SK-N-SH (cell line): ENCODE results near the gene C7orf33. TPM values are rescaled to one million over a fixed set of nuclear protein-coding genes. Genes with fewer than 3 reads are reported as not detected.

ENCODE experiments used
- CTCF ChIA-PET: fragments of 300-600, 350-600 bp; formaldehyde crosslinking; extraction: SDS; loops from one replicate; lab custom pipeline; 2021; lab: Yijun Ruan, JAX
- POLR2A ChIA-PET: fragments of 350-600 bp; sonication (Branson Sonifier 250); formaldehyde crosslinking; extraction: SDS; loops from one replicate; lab custom pipeline; 2020; ENCODE audit warnings: antibody characterized with exemption, inconsistent platforms; lab: Yijun Ruan, JAX
- DNase-seq: peaks from one replicate; pipeline ENCODE4 v3.0.0; 2012
- H2AFZ ChIP-seq: fragments of 200-600 bp; sonication (generic); 2 replicates; pipeline ENCODE4 v1.8.1; 2016; ENCODE audit warnings: antibody characterized with exemption, mild to moderate bottlenecking, low read depth
- H3F3A ChIP-seq: fragments of 200-600 bp; sonication (generic); replicated peaks from 2 replicates; pipeline ENCODE3; 2016; ENCODE audit warnings: antibody characterized with exemption, mild to moderate bottlenecking; ENCODE audit not compliant: insufficient read depth
- H3K27ac ChIP-seq, 2 experiments: fragments of 200-500 bp in 1 of 2; fragments of 200-600 bp in 1 of 2; sonication (Bioruptor generic) in 1 of 2; sonication (generic), shearing (Covaris generic) in 1 of 2; 2 replicates each; pipeline versions ENCODE4 v1.5.1 to v1.6.1; 2014 to 2016; ENCODE audit warnings: low read depth in 2 of 2, inconsistent platforms in 1 of 2, low read length in 1 of 2, mild to moderate bottlenecking in 1 of 2, mixed read lengths in 1 of 2
- H3K27me3 ChIP-seq: fragments of 200-600 bp; sonication (generic), shearing (Covaris generic); 2 replicates; pipeline ENCODE4 v1.6.1; 2016; ENCODE audit warnings: mixed run types; ENCODE audit not compliant: insufficient read depth
- H3K36me3 ChIP-seq, 2 experiments: fragments of 200-500 bp in 1 of 2; fragments of 200-600 bp in 1 of 2; sonication (Bioruptor generic) in 1 of 2; sonication (generic) in 1 of 2; replicated peaks in 1 of 2; 2 replicates each; pipeline versions ENCODE3 to v1.5.1; 2014 to 2016; ENCODE audit warnings: low read length in 1 of 2, mild to moderate bottlenecking in 1 of 2; ENCODE audit not compliant: insufficient read depth in 2 of 2, control insufficient read depth in 1 of 2
- H3K4me1 ChIP-seq, 2 experiments: fragments of 200-500 bp in 1 of 2; fragments of 200-600 bp in 1 of 2; sonication (Bioruptor generic) in 1 of 2; sonication (generic), shearing (Covaris generic) in 1 of 2; 2 replicates each; pipeline versions ENCODE4 v1.5.1 to v1.6.1; 2014 to 2016; ENCODE audit warnings: low read depth in 1 of 2, low read length in 1 of 2, mixed run types in 1 of 2; ENCODE audit not compliant: insufficient read depth in 2 of 2, control insufficient read depth in 1 of 2
- H3K4me2 ChIP-seq: fragments of 200-600 bp; sonication (generic), shearing (Covaris generic); 2 replicates; pipeline ENCODE4 v1.6.1; 2017; ENCODE audit warnings: mixed run types
- H3K4me3 ChIP-seq, 2 experiments: fragments of 200-500 bp in 1 of 2; fragments of 200-600 bp in 1 of 2; sonication (Bioruptor generic) in 1 of 2; sonication (generic), shearing (Covaris generic) in 1 of 2; 2 replicates each; pipeline versions ENCODE4 v1.5.1 to v1.8.1; 2014 to 2016; ENCODE audit warnings: low read depth in 2 of 2, inconsistent platforms in 1 of 2, low read length in 1 of 2, mild to moderate bottlenecking in 1 of 2, mixed read lengths in 1 of 2, moderate library complexity in 1 of 2
- H3K79me2 ChIP-seq: fragments of 200-600 bp; sonication (generic); 2 replicates; pipeline ENCODE4 v1.8.1; 2017; ENCODE audit warnings: mild to moderate bottlenecking; ENCODE audit not compliant: insufficient read depth
- H3K9ac ChIP-seq: fragments of 200-600 bp; sonication (generic); 2 replicates; pipeline ENCODE4 v1.6.1; 2017; ENCODE audit warnings: mixed run types
- H3K9me2 ChIP-seq: fragments of 200-600 bp; sonication (generic); 2 replicates; pipeline ENCODE4 v1.6.1; 2017; ENCODE audit warnings: mixed run types
- H3K9me3 ChIP-seq: fragments of 200-600 bp; sonication (generic); 2 replicates; pipeline ENCODE4 v1.6.1; 2017; ENCODE audit warnings: mixed run types, mild to moderate bottlenecking, moderate library complexity
- H4K20me1 ChIP-seq: fragments of 200-600 bp; sonication (generic); 2 replicates; pipeline ENCODE4 v1.6.1; 2017; ENCODE audit warnings: mild to moderate bottlenecking, mixed run types; ENCODE audit not compliant: insufficient read depth
- CHD2 ChIP-seq: fragments of 150-350 bp; IDR thresholded peaks from 2 replicates; pipeline ENCODE4 v1.6.1; 2018; ENCODE audit warnings: low read length; ENCODE audit not compliant: partially characterized antibody
- CTCF ChIP-seq: fragments of 200-600 bp; sonication (generic); IDR thresholded peaks from 2 replicates; pipeline ENCODE4 v1.6.1; 2017; ENCODE audit warnings: antibody characterized with exemption, mild to moderate bottlenecking, moderate library complexity
- EP300 ChIP-seq, 2 experiments: IDR thresholded peaks; 2 replicates each; pipeline versions ENCODE4 v1.4.0 to v1.6.1; 2012; ENCODE audit warnings: borderline replicate concordance in 1 of 2, low read depth in 1 of 2, low read length in 1 of 2
- EZH2phosphoT487 ChIP-seq: fragments of 200-600 bp; sonication (generic); IDR thresholded peaks from 2 replicates; pipeline ENCODE4 v1.6.1; 2017; ENCODE audit warnings: low read depth, mixed run types, mild to moderate bottlenecking, antibody characterized with exemption, moderate library complexity, borderline replicate concordance
- GATA2 ChIP-seq: sonication (generic); formaldehyde crosslinking; IDR thresholded peaks from 2 replicates; pipeline ENCODE4 v1.5.0; 2020; ENCODE audit warnings: mild to moderate bottlenecking, missing genetic modification reagents
- JUND ChIP-seq: IDR thresholded peaks from 2 replicates; pipeline ENCODE4 v1.4.0; 2012
- RCOR1 ChIP-seq: fragments of 150-350 bp; IDR thresholded peaks from 2 replicates; pipeline ENCODE4 v1.6.1; 2017; ENCODE audit warnings: antibody characterized with exemption, low read length
- RFX5 ChIP-seq: IDR thresholded peaks from 2 replicates; pipeline ENCODE4 v1.6.1; 2012; ENCODE audit warnings: mild to moderate bottlenecking, improper control_type of control experiment, low read length
- SIN3A ChIP-seq: IDR thresholded peaks from 2 replicates; pipeline ENCODE4 v1.6.1; 2012; ENCODE audit warnings: low read depth, mild to moderate bottlenecking, low read length, moderate library complexity, borderline replicate concordance
- TEAD4 ChIP-seq: IDR thresholded peaks from 2 replicates; pipeline ENCODE4 v1.4.0; 2012; ENCODE audit warnings: mild to moderate bottlenecking, borderline replicate concordance; ENCODE audit not compliant: insufficient read depth
- USF1 ChIP-seq: IDR thresholded peaks from 2 replicates; pipeline ENCODE4 v1.4.0; 2012; ENCODE audit warnings: low read depth, borderline replicate concordance
- ZBTB33 ChIP-seq: IDR thresholded peaks from 2 replicates; pipeline ENCODE4 v1.4.0; 2012; ENCODE audit warnings: low read depth, borderline replicate concordance
- WGBS: methylation state at CpG from one replicate; pipeline ENCODE4 v1.1.6; 2017; ENCODE audit warnings: low lambda C conversion rate; 5-methylcytosine and 5-hydroxymethylcytosine counted together
- polyA plus RNA-seq, 3 experiments: library from polyadenylated mRNA; depleted of rRNA; stranded (reverse); fragments of >200 nt; gene quantifications; 2 replicates each; pipeline ENCODE4 v1.2.3, GENCODE V29; 2012

The C7orf33 gene
- polyA plus RNA-seq, 1 of the 3 experiments (the other 2 are of a cell fraction) = not detected

GRCh38 chr7:148566736-148567135 lies 23.8 kb upstream of the C7orf33 start:
- no peak overlapping the region for H3K4me2 ChIP-seq
- no peak overlapping the region for H3K27ac ChIP-seq
- TF ChIP-seq EZH2phosphoT487 (no peak), SIN3A (no peak)
- H3K9me3 ChIP-seq = 0 out of 2 replicates have a peak, but pooled peaks cover 8% of the 10 kb centered on the region
- WGBS = 91% methylated on average over 6 of the region's 6 CpGs
- no peaks in the 10 kb centered on the region for H3K36me3 ChIP-seq
- no peaks in the 10 kb centered on the region for H3K27me3 ChIP-seq
- no peak overlapping the region for H3K4me3 ChIP-seq
- no peak for DNase-seq
- no peak overlapping the region for H3K9ac ChIP-seq
- no peaks in the 10 kb centered on the region; a peak in 2 of 4 replicates for H3K4me1 ChIP-seq
- no peak overlapping the region for H2AFZ ChIP-seq
- no peaks in the 10 kb centered on the region for H3K9me2 ChIP-seq
- peaks cover 23% of the 10 kb centered on the region for H3F3A ChIP-seq
- H4K20me1 ChIP-seq = no peaks in the 10 kb centered on the region
- ChIA-PET POLR2A (no interaction called here), CTCF (interaction anchor here (0.6 to 5.6 kb wide), 5 partner anchors 8 to 400 kb away, joined by 3 to 31 read pairs (median 3); partner anchors contain the start of gene CUL1)
- no peaks in the 10 kb centered on the region for H3K79me2 ChIP-seq

GRCh38 chr7:148567524-148567923 lies 23.0 kb upstream of the C7orf33 start:
- H3K36me3 ChIP-seq = no peaks in the 10 kb centered on the region
- no peaks in the 10 kb centered on the region for H3K27me3 ChIP-seq
- no peak overlapping the region for H3K27ac ChIP-seq
- 69% methylated on average over 5 of the region's 5 CpGs for WGBS
- no peak overlapping the region for H3K4me2 ChIP-seq
- CTCF ChIA-PET = interaction anchor here (0.6 to 5.6 kb wide), 6 partner anchors 8 to 400 kb away, joined by 3 to 31 read pairs (median 4); partner anchors contain the start of gene CUL1
- no peaks in the 10 kb centered on the region for H4K20me1 ChIP-seq
- no peak overlapping the region; the same call in 1 of the 2 replicates for H2AFZ ChIP-seq
- H3K9me3 ChIP-seq = 0 out of 2 replicates have a peak, but pooled peaks cover 8% of the 10 kb centered on the region
- H3K9ac ChIP-seq = no peak overlapping the region
- H3K4me1 ChIP-seq = no peaks in the 10 kb centered on the region; a peak in 2 of 4 replicates
- peaks cover 23% of the 10 kb centered on the region for H3F3A ChIP-seq
- no peaks in the 10 kb centered on the region for H3K79me2 ChIP-seq
- no peaks in the 10 kb centered on the region for H3K9me2 ChIP-seq
- H3K4me3 ChIP-seq = no peak overlapping the region
- TF ChIP-seq ZBTB33 = no peak
- TF ChIP-seq SIN3A = no peak
- TF ChIP-seq EP300 (IDR thresholded peaks at IDR 0.05; ENCODE audit: borderline replicate concordance in 1 of 2, low read depth in 1 of 2, low read length in 1 of 2) = no peak
- TF ChIP-seq GATA2 (CRISPR knock-in tag) = no peak
- TF ChIP-seq, all 33 proteins: peak for 0
- POLR2A ChIA-PET = no interaction called here
- no peak for DNase-seq

GRCh38 chr7:148570510-148570909 lies 20.1 kb upstream of the C7orf33 start:
- Histone ChIP-seq H3K79me2 (no peaks in the 10 kb centered on the region), H3K4me2 (no peak overlapping the region), H3K4me3 (no peak overlapping the region), H3K27ac (no peak overlapping the region), H4K20me1 (no peaks in the 10 kb centered on the region), H2AFZ (no peak overlapping the region), H3K9ac (no peak overlapping the region), H3K4me1 (no peaks in the 10 kb centered on the region), H3K36me3 (no peaks in the 10 kb centered on the region), H3K27me3 (no peaks in the 10 kb centered on the region), H3K9me3 (no peaks in the 10 kb centered on the region), H3F3A (no peaks in the 10 kb centered on the region), H3K9me2 (no peaks in the 10 kb centered on the region)
- 87% methylated on average over 2 of the region's 2 CpGs for WGBS
- CTCF ChIA-PET = interaction anchor here (1.2 to 1.8 kb wide), 2 partner anchors 34 to 396 kb away, joined by 3 to 5 read pairs; no protein-coding TSS in a partner anchor
- POLR2A ChIA-PET = no interaction called here
- DNase-seq = no peak
- TF ChIP-seq RCOR1 (no peak), CHD2 (no peak), EZH2phosphoT487 (no peak), RFX5 (no peak), ZBTB33 (no peak), JUND (no peak), CTCF (no peak), TEAD4 (no peak), USF1 (no peak)
